ENCODE data around the gene MPHOSPH10.
"Not testable (repeated sequence)": the region's sequence is repeated elsewhere in the genome, so short reads cannot be mapped to it uniquely, and the experiment has no call there.

MPHOSPH10 gene

GRCh38 chr2:71130152-71130904, at the start of gene MPHOSPH10, which contains the start of gene MCEE:
TSS of gene MPHOSPH10 (plus strand) at chr2:71130634. CDS start at chr2:71130666, 32 bp downstream.
TSS of gene MCEE (minus strand) at chr2:71130229. CDS start at chr2:71130219, 10 bp downstream.
- peak; percentile 85 to 91 for DNase-seq

GRCh38 chr2:71082402-71083252, 47.8 kb upstream of the MPHOSPH10 start:
- DNase-seq = peak in 1 of 2 experiments; percentile 15

GRCh38 chr2:71083297-71083696, 47.1 kb upstream of the MPHOSPH10 start:
- not testable (repeated sequence) for DNase-seq

GRCh38 chr2:71083752-71084312, 46.6 kb upstream of the MPHOSPH10 start:
- DNase-seq = not testable (repeated sequence)

- DNase-seq = not testable (repeated sequence)
Observed at GRCh38 chr2:71085325-71086003, 45.0 kb upstream of the MPHOSPH10 start.

GRCh38 chr2:71089475-71089874, 41.0 kb upstream of the MPHOSPH10 start:
- not testable (repeated sequence) for DNase-seq

- DNase-seq = not testable (repeated sequence)
Observed at GRCh38 chr2:71091808-71092207, 38.6 kb upstream of the MPHOSPH10 start.

- not testable (repeated sequence) for DNase-seq
Observed at GRCh38 chr2:71092491-71093260, 37.8 kb upstream of the MPHOSPH10 start.

GRCh38 chr2:71100195-71100964, 30.1 kb upstream of the MPHOSPH10 start:
- peak; percentile 21 to 26 for DNase-seq

GRCh38 chr2:71101656-71102055, 28.8 kb upstream of the MPHOSPH10 start:
- DNase-seq = no peak

- no peak for DNase-seq
Observed at GRCh38 chr2:71102981-71103681, 27.3 kb upstream of the MPHOSPH10 start.

GRCh38 chr2:71103809-71104208, 26.6 kb upstream of the MPHOSPH10 start:
- no peak for DNase-seq

- DNase-seq = not testable (repeated sequence)
Observed at GRCh38 chr2:71106463-71106862, 24.0 kb upstream of the MPHOSPH10 start.

GRCh38 chr2:71108091-71108490, 22.3 kb upstream of the MPHOSPH10 start:
- no peak for DNase-seq

GRCh38 chr2:71113843-71114242, 16.6 kb upstream of the MPHOSPH10 start:
- DNase-seq = no peak

GRCh38 chr2:71117063-71117462, 13.4 kb upstream of the MPHOSPH10 start:
- DNase-seq = no peak

- no peak for DNase-seq
Observed at GRCh38 chr2:71120195-71120594, 10.2 kb upstream of the MPHOSPH10 start.

GRCh38 chr2:71121479-71121878, 9.0 kb upstream of the MPHOSPH10 start:
- DNase-seq = no peak

- no peak for DNase-seq
Observed at GRCh38 chr2:71122387-71123298, 7.8 kb upstream of the MPHOSPH10 start.

Data from activated CD4-positive, alpha-beta T cell treated with anti-CD3 and anti-CD28 coated beads, Interleukin-2, amount 50 U/mL, for 4 hours (primary cell).